K562 (cell line): ENCODE measurements around the gene ZNF322. TPM values are rescaled to one million over a fixed set of nuclear protein-coding genes. Genes with fewer than 3 reads are reported as not detected.

ENCODE experiments used
- ATAC-seq: fragments of 200-7000 bp; cut with Tn5 transposase; 3 replicates; pipeline ENCODE4 v1.9.1; 2020; ENCODE audit warnings: moderate library complexity
- BruUV-seq: library from RNA; stranded (reverse); fragments of 400-500 nt; replicated peaks from 2 replicates; lab custom pipeline; 2021; lab: Mats Ljungman, UMichigan
- CTCF ChIA-PET: fragments of 300-600 bp; formaldehyde crosslinking; extraction: SDS; loops from one replicate; lab custom pipeline; 2021; ENCODE audit warnings: low intra/inter-chr PET ratio; lab: Yijun Ruan, JAX
- POLR2A ChIA-PET: fragments of 300-600, 350-650 bp; sonication (Branson Sonifier 250); formaldehyde crosslinking; extraction: SDS; loops from one replicate; lab custom pipeline; 2021; ENCODE audit warnings: antibody characterized with exemption, inconsistent platforms; lab: Yijun Ruan, JAX
- DNase-seq, 4 experiments: peaks; one replicate each; pipeline versions ENCODE4 v3.0.0 to v3.0.0-alpha.2; 2011 to 2018; ENCODE audit warnings: low spot score in 3 of 4, mixed read lengths in 3 of 4; ENCODE audit errors: extremely low read depth in 1 of 4
- FAIRE-seq: peaks from 2 replicates; lab custom pipeline; 2011; peaks lifted over from hg19 to GRCh38; lab: Jason Lieb, UNC
- H2AFZ ChIP-seq: 2 replicates; pipeline ENCODE4 v1.6.0; 2011; ENCODE audit warnings: low read depth, low read length, control low read depth, inconsistent platforms
- H3K27ac ChIP-seq: fragments of 200-600 bp; 3 replicates; pipeline ENCODE4 v1.8.0; 2011; ENCODE audit warnings: low read depth, mild to moderate bottlenecking, control low read depth, inconsistent platforms, low read length, moderate library complexity, mixed read lengths; ENCODE audit errors: extremely low read depth
- H3K27me3 ChIP-seq, 2 experiments: fragments of 300-600 bp in 1 of 2; 2 replicates in 1 of 2; 3 replicates in 1 of 2; pipeline versions ENCODE4 v1.6.0 to v1.8.0; 2011; ENCODE audit warnings: inconsistent platforms in 2 of 2, low read length in 2 of 2, mild to moderate bottlenecking in 1 of 2, mixed read lengths in 1 of 2, moderate library complexity in 1 of 2; ENCODE audit not compliant: control insufficient read depth in 2 of 2, insufficient read depth in 2 of 2
- H3K36me3 ChIP-seq: fragments of 300-600 bp; 3 replicates; pipeline ENCODE4 v1.8.0; 2011; ENCODE audit warnings: mild to moderate bottlenecking, low read length, inconsistent platforms; ENCODE audit not compliant: control insufficient read depth, insufficient read depth
- H3K4me1 ChIP-seq, 2 experiments: fragments of 200-600 bp in 1 of 2; replicated peaks in 1 of 2; 2 replicates in 1 of 2; 3 replicates in 1 of 2; pipeline versions ENCODE4 v1.5.1 to v1.8.0; 2011; ENCODE audit warnings: inconsistent platforms in 2 of 2, low read length in 2 of 2, mild to moderate bottlenecking in 1 of 2, mixed read lengths in 1 of 2, moderate library complexity in 1 of 2; ENCODE audit not compliant: control insufficient read depth in 2 of 2, insufficient read depth in 2 of 2
- H3K4me2 ChIP-seq: 2 replicates; pipeline ENCODE4 v1.6.1; 2011; ENCODE audit warnings: low read length, control low read depth, inconsistent platforms, mixed read lengths; ENCODE audit not compliant: insufficient read depth
- H3K4me3 ChIP-seq: fragments of 200-600 bp; sonication (generic), shearing (Covaris generic); 2 replicates; pipeline ENCODE4 v1.5.1; 2016; ENCODE audit warnings: control low read depth, inconsistent platforms
- H3K79me2 ChIP-seq: fragments of 200-600 bp; 3 replicates; pipeline ENCODE4 v1.8.0; 2011; ENCODE audit warnings: low read length, inconsistent platforms; ENCODE audit not compliant: control insufficient read depth, insufficient read depth
- H3K9ac ChIP-seq, 2 experiments: 2 replicates each; pipeline versions ENCODE4 v1.6.0 to v1.6.1; 2011; ENCODE audit warnings: low read depth in 2 of 2, low read length in 2 of 2, control low read depth in 1 of 2, inconsistent platforms in 1 of 2, mild to moderate bottlenecking in 1 of 2, mixed read lengths in 1 of 2; ENCODE audit not compliant: insufficient read depth in 1 of 2
- H3K9me1 ChIP-seq: one replicate; pipeline ENCODE4 v1.6.0; 2011; ENCODE audit warnings: inconsistent platforms, mild to moderate bottlenecking, low read length, moderate library complexity; ENCODE audit not compliant: control insufficient read depth, insufficient read depth
- H3K9me3 ChIP-seq: replicated peaks from 2 replicates; pipeline ENCODE4 v1.5.1; 2011; ENCODE audit warnings: low read depth, low read length, inconsistent platforms; ENCODE audit not compliant: control insufficient read depth, insufficient read depth
- H4K20me1 ChIP-seq: replicated peaks from 2 replicates; pipeline ENCODE4 v1.6.1; 2011; ENCODE audit warnings: low read length, inconsistent platforms, mixed read lengths; ENCODE audit not compliant: control insufficient read depth, insufficient read depth
- CBX3 ChIP-seq, 2 experiments: IDR thresholded peaks; 1 replicate in 1 of 2; 2 replicates in 1 of 2; pipeline ENCODE4 v1.6.1; 2012; ENCODE audit warnings: inconsistent platforms in 2 of 2, low read length in 2 of 2, borderline replicate concordance in 1 of 2, control low read depth in 1 of 2
- DNMT1 ChIP-seq: fragments of 450-650 bp; IDR thresholded peaks from 2 replicates; pipeline ENCODE4 v1.6.1; 2016; ENCODE audit warnings: antibody characterized with exemption, mild to moderate bottlenecking
- EGR1 ChIP-seq: fragments of 450-650 bp; conservative IDR thresholded peaks from 2 replicates; pipeline ENCODE4 v1.6.1; 2017; ENCODE audit warnings: mild to moderate bottlenecking
- FOXK2 ChIP-seq, 2 experiments: fragments of 450-650 bp; IDR thresholded peaks in 1 of 2; conservative IDR thresholded peaks in 1 of 2; 2 replicates each; pipeline ENCODE4 v1.6.1; 2016; ENCODE audit warnings: low read depth in 2 of 2, mild to moderate bottlenecking in 1 of 2
- GATAD2A ChIP-seq: fragments of 450-650 bp; IDR thresholded peaks from 2 replicates; pipeline ENCODE4 v1.6.1; 2017
- KDM1A ChIP-seq, 2 experiments: fragments of 450-650 bp; IDR thresholded peaks; 2 replicates each; pipeline ENCODE4 v1.6.1; 2016; ENCODE audit warnings: mild to moderate bottlenecking in 2 of 2
- NFIC ChIP-seq: fragments of 450-650 bp; IDR thresholded peaks from 2 replicates; pipeline ENCODE4 v1.6.1; 2017; ENCODE audit warnings: mild to moderate bottlenecking, inconsistent platforms
- POLR2H ChIP-seq: IDR thresholded peaks from 2 replicates; pipeline ENCODE4 v1.6.1; 2016; ENCODE audit warnings: missing genetic modification characterization, low read depth, mild to moderate bottlenecking, control low read depth, missing compliant biosample characterization, moderate library complexity
- RBM25 ChIP-seq: fragments of 200-400 bp; formaldehyde crosslinking; IDR thresholded peaks from 2 replicates; pipeline ENCODE4 v1.6.1; 2018; ENCODE audit warnings: low read length, low read depth, moderate library complexity; ENCODE audit not compliant: severe bottlenecking
- SMARCA5 ChIP-seq: fragments of 450-650 bp; IDR thresholded peaks from 2 replicates; pipeline ENCODE4 v1.6.1; 2016
- ZNF146 ChIP-seq: IDR thresholded peaks from one replicate; pipeline ENCODE4 v1.6.1; 2018; ENCODE audit warnings: missing compliant biosample characterization; ENCODE audit not compliant: unreplicated experiment
- WGBS: fragments of 100-300 bp; shearing (Covaris generic); methylation state at CpG from one replicate; pipeline ENCODE4 v1.1.6; 2016; ENCODE audit warnings: low coverage, mixed read lengths; ENCODE audit not compliant: insufficient coverage; ENCODE audit errors: missing lambda C conversion rate; 5-methylcytosine and 5-hydroxymethylcytosine counted together
- in situ Hi-C: fragments of 300-500 bp; cut with MboI; formaldehyde crosslinking; loops from 4 replicates; pipeline ENCODE4 v1.15.0; 2018; ENCODE audit warnings: inconsistent platforms, mixed read lengths
- intact Hi-C: fragments of 100-400 bp; cut with micrococcal nuclease; formaldehyde crosslinking; loops from 2 replicates; pipeline ENCODE4 v1.14.2; 2022
- polyA plus RNA-seq, 8 experiments: library from polyadenylated mRNA; depleted of rRNA in 4 of 8; stranded (reverse) in 5 of 8; unstranded in 3 of 8; fragments of >200 nt; fragmentation: Nextera tagmentation in 2 of 8; fragmentation: Illumina TruSeq in 1 of 8; extraction: Ambion mirVana in 2 of 8; extraction: Trizol in 1 of 8; gene quantifications; 2 replicates each; pipeline versions ENCODE4 v1.2.1 to v1.2.3, GENCODE V29; 2011 to 2014; ENCODE audit warnings: inconsistent platforms in 1 of 8, missing spikeins in 1 of 8
- total RNA-seq, 7 experiments: library from RNA; depleted of rRNA in 6 of 7; stranded (reverse); fragments of >200 nt in 6 of 7; fragmentation: Illumina TruSeq in 2 of 7; extraction: Trizol in 2 of 7; gene quantifications; 2 replicates each; pipeline versions ENCODE4 v1.2.1 to v1.2.3, GENCODE V29; 2011 to 2021; ENCODE audit warnings: low replicate concordance in 1 of 7
- TF ChIP-seq, protein P1 (sequence below): fragments of 250-450 bp; sonication (Bioruptor Pico); IDR thresholded peaks from 2 replicates; pipeline ENCODE4 v1.5.0; 2021

ZNF322 gene
- total and polyA plus RNA-seq, 9 of the 15 experiments (the other 6 are each of a cell fraction or from before 2014, with no cell fraction given) = 4.7 to 31.2 (median 18.7) TPM

GRCh38 chr6:26627843-26628242 is 31.7 kb downstream of the ZNF322 start:
- H3K9ac ChIP-seq = no peak overlapping the region
- ChIA-PET CTCF (no interaction called here), POLR2A (no interaction called here)
- intact Hi-C loops = no loop called here
- H3K4me1 ChIP-seq = no peaks in the 10 kb centered on the region
- DNase-seq = no peak
- H3K36me3 ChIP-seq = no peaks in the 10 kb centered on the region
- ATAC-seq = no peak
- no peak overlapping the region for H3K4me2 ChIP-seq
- no peak for FAIRE-seq
- H3K9me3 ChIP-seq = no peaks in the 10 kb centered on the region
- no peaks in the 10 kb centered on the region for H3K79me2 ChIP-seq
- H3K9me1 ChIP-seq = no peaks in the 10 kb centered on the region
- no peaks in the 10 kb centered on the region for H3K27me3 ChIP-seq
- in situ Hi-C loops = no loop called here
- no peak overlapping the region for H2AFZ ChIP-seq
- H4K20me1 ChIP-seq = no peaks in the 10 kb centered on the region
- TF ChIP-seq NFIC = peak; percentile 88
- TF ChIP-seq, protein P1, sequence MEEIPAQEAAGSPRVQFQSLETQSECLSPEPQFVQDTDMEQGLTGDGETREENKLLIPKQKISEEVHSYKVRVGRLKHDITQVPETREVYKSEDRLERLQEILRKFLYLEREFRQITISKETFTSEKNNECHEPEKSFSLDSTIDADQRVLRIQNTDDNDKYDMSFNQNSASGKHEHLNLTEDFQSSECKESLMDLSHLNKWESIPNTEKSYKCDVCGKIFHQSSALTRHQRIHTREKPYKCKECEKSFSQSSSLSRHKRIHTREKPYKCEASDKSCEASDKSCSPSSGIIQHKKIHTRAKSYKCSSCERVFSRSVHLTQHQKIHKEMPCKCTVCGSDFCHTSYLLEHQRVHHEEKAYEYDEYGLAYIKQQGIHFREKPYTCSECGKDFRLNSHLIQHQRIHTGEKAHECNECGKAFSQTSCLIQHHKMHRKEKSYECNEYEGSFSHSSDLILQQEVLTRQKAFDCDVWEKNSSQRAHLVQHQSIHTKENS (CRISPR knock-in tag) = no peak
- TF ChIP-seq, all 486 proteins: peak for 1
- WGBS = 19% methylated on average over 7 of the region's 7 CpGs
- Histone ChIP-seq H3K4me3 (no peak overlapping the region), H3K27ac (no peak overlapping the region)
- no TSS peak for BruUV-seq

- ATAC-seq (no peak), DNase-seq (no peak), FAIRE-seq (no peak)
- H2AFZ ChIP-seq = no peak overlapping the region
- ChIA-PET CTCF (no interaction called here), POLR2A (no interaction called here)
- no peaks in the 10 kb centered on the region for H3K79me2 ChIP-seq
- 47% methylated on average over 1 of the region's 1 CpG for WGBS
- H3K9ac ChIP-seq = no peak overlapping the region
- no peaks in the 10 kb centered on the region for H3K9me3 ChIP-seq
- H4K20me1 ChIP-seq = no peaks in the 10 kb centered on the region
- no peak overlapping the region for H3K27ac ChIP-seq
- no peaks in the 10 kb centered on the region for H3K4me1 ChIP-seq
- H3K36me3 ChIP-seq = no peaks in the 10 kb centered on the region
- H3K9me1 ChIP-seq = no peaks in the 10 kb centered on the region
- in situ Hi-C loops = no loop called here
- H3K4me2 ChIP-seq = no peak overlapping the region
- no peaks in the 10 kb centered on the region for H3K27me3 ChIP-seq
- intact Hi-C loops = no loop called here
- H3K4me3 ChIP-seq = no peak overlapping the region
- no TSS peak for BruUV-seq
- TF ChIP-seq GATAD2A (no peak), ZNF146 (CRISPR knock-in tag) (peak; percentile 90), EGR1 (no peak), CBX3 (IDR thresholded peaks at IDR 0.05; ENCODE audit: borderline replicate concordance in 1 of 2, low read length in 2 of 2) (peak in 1 of 2 experiments; percentile 68; a peak in 2 of 3 replicates), POLR2H (tag) (no peak), RBM25 (peak; percentile 78), FOXK2 (conservative IDR thresholded peaks at IDR 0.05 in 1 of 2, IDR thresholded peaks at IDR 0.05 in 1 of 2; ENCODE audit: low read depth in 2 of 2) (no peak), SMARCA5 (peak; percentile 54; the same call in 1 of the 2 replicates), DNMT1 (no peak), KDM1A (IDR thresholded peaks at IDR 0.05) (0 out of 4 replicates have a peak, but pooled peaks of 1 of the 2 experiments have one; percentile 22)
These were observed 35.0 kb downstream of the ZNF322 start for GRCh38 chr6:26624557-26624956.
